ENCODE results near the gene PGK2.

Gene PGK2

DNA sequence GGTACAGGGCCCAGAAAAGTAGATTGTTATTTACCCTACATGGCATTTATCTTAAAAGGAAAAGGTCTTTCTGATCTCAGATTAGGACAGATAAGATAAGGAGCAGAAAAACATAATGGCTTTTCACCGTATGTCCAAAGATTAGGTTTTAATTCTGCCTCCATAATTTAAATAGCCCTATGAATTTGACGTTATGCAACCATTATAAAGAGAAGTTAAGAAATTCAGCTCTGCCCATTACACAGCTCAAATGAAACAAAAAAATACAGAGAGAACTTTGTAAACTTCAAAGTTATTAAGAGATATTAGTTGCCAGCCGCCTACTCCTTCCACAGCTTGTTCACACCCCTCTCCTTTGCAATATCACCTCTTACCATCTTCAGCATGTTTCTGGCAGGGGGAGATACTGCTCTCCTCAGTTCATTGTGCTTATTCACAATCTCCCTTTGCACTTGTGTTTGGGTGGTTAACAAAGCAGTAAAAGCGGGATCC is 51.0 kb downstream of the PGK2 start:
- no peak for DNase-seq (ENCODE audit: low spot score)
